H1 (cell line): ENCODE data around the gene SLC16A8. TPM values are rescaled to one million over a fixed set of nuclear protein-coding genes. Genes with fewer than 3 reads are reported as not detected.

Source experiments
- CTCF ChIA-PET: fragments of 300-600 bp; sonication (Branson Sonifier 250); formaldehyde crosslinking; loops from one replicate; lab custom pipeline; 2021; ENCODE audit not compliant: partially characterized antibody; lab: Charles Lee
- POLR2A ChIA-PET: fragments of 300-600 bp; sonication (Branson Sonifier 250); formaldehyde crosslinking; loops from one replicate; lab custom pipeline; 2021; ENCODE audit warnings: inconsistent platforms; ENCODE audit not compliant: partially characterized antibody; lab: Charles Lee
- DNase-seq, 2 experiments: peaks; one replicate each; pipeline versions ENCODE4 v3.0.0 to v3.0.0-alpha.2; 2010 to 2022; ENCODE audit warnings: low spot score in 2 of 2, low read depth in 1 of 2, mixed read lengths in 1 of 2
- FAIRE-seq: peaks from 2 replicates; lab custom pipeline; 2011; peaks lifted over from hg19 to GRCh38; lab: Jason Lieb, UNC
- H2AFZ ChIP-seq: 2 replicates; pipeline ENCODE4 v1.8.1; 2012; ENCODE audit warnings: low read length, inconsistent platforms
- H2AK5ac ChIP-seq: 2 replicates; pipeline ENCODE4 v1.6.1; 2013; ENCODE audit warnings: low read depth, low read length
- H2BK120ac ChIP-seq: replicated peaks from 2 replicates; pipeline ENCODE3; 2013; ENCODE audit warnings: low read depth, low read length, inconsistent platforms
- H2BK12ac ChIP-seq: 2 replicates; pipeline ENCODE4 v1.6.1; 2013; ENCODE audit warnings: low read depth, low read length
- H2BK15ac ChIP-seq: 2 replicates; pipeline ENCODE4 v1.6.1; 2013; ENCODE audit warnings: low read length
- H2BK20ac ChIP-seq: 2 replicates; pipeline ENCODE4 v1.6.1; 2013; ENCODE audit warnings: low read length
- H2BK5ac ChIP-seq: 2 replicates; pipeline ENCODE4 v1.6.1; 2013; ENCODE audit warnings: low read depth, low read length
- H3K14ac ChIP-seq: 2 replicates; pipeline ENCODE4 v1.6.1; 2013; ENCODE audit warnings: inconsistent platforms; ENCODE audit not compliant: insufficient read length
- H3K18ac ChIP-seq: 2 replicates; pipeline ENCODE4 v1.6.1; 2013; ENCODE audit warnings: low read length; ENCODE audit errors: extremely low read depth
- H3K23ac ChIP-seq: 2 replicates; pipeline ENCODE4 v1.6.1; 2013; ENCODE audit warnings: inconsistent platforms; ENCODE audit not compliant: insufficient read length
- H3K23me2 ChIP-seq: 2 replicates; pipeline ENCODE4 v1.6.1; 2013; ENCODE audit warnings: low read depth, low read length
- H3K27ac ChIP-seq: 2 replicates; pipeline ENCODE4 v1.6.1; 2011; ENCODE audit warnings: low read depth, low read length, inconsistent platforms
- H3K27me3 ChIP-seq, 4 experiments: replicated peaks in 1 of 4; 1 replicate in 1 of 4; 2 replicates in 3 of 4; pipeline versions ENCODE4 v1.6.1 to v1.8.1; 2011 to 2013; ENCODE audit warnings: low read length in 3 of 4, mild to moderate bottlenecking in 3 of 4, inconsistent platforms in 2 of 4, mixed read lengths in 2 of 4, moderate library complexity in 1 of 4; ENCODE audit not compliant: control insufficient read depth in 3 of 4, insufficient read depth in 3 of 4; ENCODE audit errors: extremely low read depth in 1 of 4
- H3K36me3 ChIP-seq, 4 experiments: 2 replicates each; pipeline versions ENCODE4 v1.6.1 to v1.8.1; 2011 to 2013; ENCODE audit warnings: mild to moderate bottlenecking in 4 of 4, low read length in 3 of 4, moderate library complexity in 2 of 4, control low read depth in 1 of 4, inconsistent platforms in 1 of 4; ENCODE audit not compliant: insufficient read depth in 4 of 4, control insufficient read depth in 2 of 4
- H3K4ac ChIP-seq: replicated peaks from 2 replicates; pipeline ENCODE3; 2013; ENCODE audit warnings: low read length, low read depth, mixed read lengths, inconsistent platforms; ENCODE audit not compliant: insufficient read length
- H3K4me1 ChIP-seq, 4 experiments: replicated peaks in 1 of 4; 1 replicate in 1 of 4; 2 replicates in 3 of 4; pipeline versions ENCODE4 v1.6.1 to v1.8.1; 2011 to 2013; ENCODE audit warnings: low read length in 3 of 4, inconsistent platforms in 2 of 4, mixed read lengths in 1 of 4; ENCODE audit not compliant: insufficient read depth in 4 of 4, control insufficient read depth in 3 of 4
- H3K4me2 ChIP-seq, 2 experiments: 2 replicates each; pipeline versions ENCODE4 v1.6.1 to v1.8.1; 2011 to 2013; ENCODE audit warnings: low read depth in 2 of 2, low read length in 2 of 2, control low read depth in 1 of 2, inconsistent platforms in 1 of 2, mild to moderate bottlenecking in 1 of 2; ENCODE audit not compliant: insufficient read depth in 1 of 2
- H3K4me3 ChIP-seq, 4 experiments: fragments of 200-600, 300-600 bp in 1 of 4; sonication (generic), shearing (Covaris generic), sonication (Bioruptor Twin) in 1 of 4; 2 replicates each; pipeline versions ENCODE4 v1.5.1 to v1.8.1; 2011 to 2016; ENCODE audit warnings: low read length in 4 of 4, low read depth in 3 of 4, control low read depth in 2 of 4, inconsistent platforms in 2 of 4, mild to moderate bottlenecking in 2 of 4, mixed read lengths in 1 of 4, moderate library complexity in 1 of 4; ENCODE audit not compliant: insufficient read depth in 2 of 4; ENCODE audit errors: extremely low read depth in 1 of 4
- H3K56ac ChIP-seq: replicated peaks from 2 replicates; pipeline ENCODE3; 2013; ENCODE audit warnings: low read depth, mild to moderate bottlenecking, mixed read lengths, low read length, inconsistent platforms; ENCODE audit not compliant: insufficient read length
- H3K79me1 ChIP-seq: 2 replicates; pipeline ENCODE4 v1.6.1; 2013; ENCODE audit warnings: low read depth, low read length, control low read depth
- H3K79me2 ChIP-seq, 2 experiments: 2 replicates each; pipeline versions ENCODE4 v1.6.1 to v1.8.1; 2012 to 2013; ENCODE audit warnings: low read length in 2 of 2, mild to moderate bottlenecking in 2 of 2, inconsistent platforms in 1 of 2; ENCODE audit not compliant: insufficient read depth in 2 of 2, control insufficient read depth in 1 of 2
- H3K9ac ChIP-seq, 4 experiments: replicated peaks in 1 of 4; 1 replicate in 1 of 4; 2 replicates in 3 of 4; pipeline versions ENCODE4 v1.6.1 to v1.8.1; 2011 to 2013; ENCODE audit warnings: low read depth in 3 of 4, low read length in 3 of 4, control low read depth in 2 of 4, mild to moderate bottlenecking in 2 of 4, moderate library complexity in 2 of 4, inconsistent platforms in 1 of 4; ENCODE audit errors: extremely low read depth in 1 of 4
- H3K9me3 ChIP-seq, 2 experiments: 2 replicates each; pipeline versions ENCODE4 v1.6.1 to v1.8.1; 2012 to 2013; ENCODE audit warnings: mild to moderate bottlenecking in 2 of 2, moderate library complexity in 2 of 2, control low read depth in 1 of 2, inconsistent platforms in 1 of 2, low read depth in 1 of 2, low read length in 1 of 2, mixed read lengths in 1 of 2; ENCODE audit not compliant: insufficient read depth in 2 of 2
- H4K20me1 ChIP-seq, 2 experiments: replicated peaks in 1 of 2; 2 replicates each; pipeline versions ENCODE3 to v1.8.1; 2011 to 2013; ENCODE audit warnings: inconsistent platforms in 2 of 2, low read length in 2 of 2, mild to moderate bottlenecking in 1 of 2; ENCODE audit not compliant: insufficient read depth in 2 of 2, control insufficient read depth in 1 of 2
- H4K5ac ChIP-seq: 2 replicates; pipeline ENCODE4 v1.6.1; 2013; ENCODE audit warnings: low read length, low read depth, mixed read lengths, inconsistent platforms; ENCODE audit not compliant: insufficient read length
- H4K8ac ChIP-seq: 2 replicates; pipeline ENCODE4 v1.8.0; 2013; ENCODE audit warnings: mild to moderate bottlenecking, moderate library complexity, low read length, inconsistent platforms; ENCODE audit not compliant: insufficient read depth; ENCODE audit errors: extremely low read depth
- H4K91ac ChIP-seq: replicated peaks from 2 replicates; pipeline ENCODE3; 2013; ENCODE audit warnings: low read length, mixed read lengths, inconsistent platforms; ENCODE audit not compliant: insufficient read length
- BRCA1 ChIP-seq: IDR thresholded peaks from 2 replicates; pipeline ENCODE4 v1.6.1; 2012; ENCODE audit warnings: low read depth, low read length, improper control_type of control experiment
- CBX8 ChIP-seq: fragments of 300-800, 300-1000 bp; sonication (generic); IDR thresholded peaks from 2 replicates; pipeline ENCODE4 v1.7.1; 2016; ENCODE audit warnings: low read depth, low read length, borderline replicate concordance
- CEBPB ChIP-seq: IDR thresholded peaks from 2 replicates; pipeline ENCODE4 v1.6.1; 2012; ENCODE audit warnings: low read depth, low read length
- CHD2 ChIP-seq: IDR thresholded peaks from 2 replicates; pipeline ENCODE4 v1.6.1; 2012; ENCODE audit warnings: low read length, improper control_type of control experiment
- CTCF ChIP-seq, 3 experiments: IDR thresholded peaks; 1 replicate in 2 of 3; 2 replicates in 1 of 3; pipeline versions ENCODE4 v1.5.1 to v1.6.1; 2011; ENCODE audit warnings: low read length in 3 of 3, mild to moderate bottlenecking in 3 of 3, inconsistent platforms in 2 of 3, low read depth in 1 of 3, moderate library complexity in 1 of 3; ENCODE audit not compliant: insufficient read depth in 1 of 3; ENCODE audit errors: control extremely low read depth in 1 of 3
- E2F6 ChIP-seq: IDR thresholded peaks from 2 replicates; pipeline ENCODE4 v1.6.1; 2012; ENCODE audit warnings: inconsistent platforms
- GABPA ChIP-seq: IDR thresholded peaks from 2 replicates; pipeline ENCODE4 v1.6.1; 2011; ENCODE audit warnings: mild to moderate bottlenecking, low read length, moderate library complexity, borderline replicate concordance; ENCODE audit not compliant: insufficient read depth
- HDAC2 ChIP-seq, 2 experiments: fragments of 300-600 bp in 1 of 2; sonication (generic) in 1 of 2; IDR thresholded peaks; 2 replicates each; pipeline ENCODE4 v1.6.1; 2011 to 2012; ENCODE audit warnings: low read depth in 2 of 2, low read length in 2 of 2, mild to moderate bottlenecking in 2 of 2, moderate library complexity in 2 of 2, borderline replicate concordance in 1 of 2, inconsistent platforms in 1 of 2
- MAFK ChIP-seq: IDR thresholded peaks from 2 replicates; pipeline ENCODE4 v1.6.1; 2012; ENCODE audit warnings: low read depth, mild to moderate bottlenecking, improper control_type of control experiment, low read length
- TCF12 ChIP-seq: IDR thresholded peaks from 2 replicates; pipeline ENCODE4 v1.6.1; 2011; ENCODE audit warnings: low read depth, mild to moderate bottlenecking, low read length
- WGBS, 2 experiments: shearing (Covaris generic) in 1 of 2; methylation state at CpG; one replicate each; pipeline versions ENCODE4 v1.1.6 to v1.1.7; 2013 to 2015; ENCODE audit warnings: low lambda C conversion rate in 2 of 2, mixed read lengths in 2 of 2, inconsistent platforms in 1 of 2, low coverage in 1 of 2, missing lambda C conversion rate in 1 of 2; ENCODE audit not compliant: insufficient replicate concordance in 2 of 2, insufficient coverage in 1 of 2, insufficient read length in 1 of 2; ENCODE audit errors: extremely low coverage in 1 of 2, missing lambda C conversion rate in 1 of 2; 5-methylcytosine and 5-hydroxymethylcytosine counted together
- polyA plus RNA-seq, 7 experiments: library from polyadenylated mRNA; depleted of rRNA in 3 of 7; stranded (reverse) in 5 of 7; unstranded in 2 of 7; fragments of >200 nt in 5 of 7; fragments of 200-250 nt in 2 of 7; gene quantifications; 1 replicate in 5 of 7; 2 replicates in 1 of 7; 4 replicates in 1 of 7; pipeline versions ENCODE4 v1.2.1 to v1.2.3, GENCODE V29; 2011 to 2013; ENCODE audit warnings: missing spikeins in 2 of 7, mixed read lengths in 2 of 7
- total RNA-seq: library from RNA; stranded (reverse); fragmentation: NEBNext Ultra II Directional; extraction: Animal tissue kit (Norgen Biotek cat#: 25700); gene quantifications from 2 replicates; pipeline ENCODE4 v1.2.1, GENCODE V29; 2021

Gene SLC16A8
- total and polyA plus RNA-seq, 2 of the 8 experiments (the other 6 are each of a cell fraction or from before 2014, with no cell fraction given): 0.70 TPM; not detected in 1

GRCh38 chr22:38077595-38077994 is 6.4 kb downstream of the SLC16A8 start:
- TF ChIP-seq CEBPB (no peak), CBX8 (no peak), HDAC2 (IDR thresholded peaks at IDR 0.05; ENCODE audit: borderline replicate concordance in 1 of 2, low read depth in 2 of 2, low read length in 2 of 2) (no peak), E2F6 (no peak), MAFK (no peak), CHD2 (no peak), GABPA (no peak), CTCF (IDR thresholded peaks at IDR 0.05; ENCODE audit: control extremely low read depth in 1 of 3, insufficient read depth in 1 of 3, low read depth in 1 of 3, low read length in 3 of 3) (no peak), BRCA1 (no peak), TCF12 (no peak)
- DNase-seq: no peak
- no peak overlapping the region for H2BK120ac ChIP-seq
- H4K8ac ChIP-seq: no peak overlapping the region
- FAIRE-seq: no peak
- no peak overlapping the region for H4K5ac ChIP-seq
- H3K79me1 ChIP-seq: no peaks in the 10 kb centered on the region
- H3K4ac ChIP-seq: no peak overlapping the region
- peaks cover 7 to 30% (median 29%) of the 10 kb centered on the region in 4 experiments for H3K27me3 ChIP-seq
- H2AFZ ChIP-seq: no peak overlapping the region
- peaks cover 3% of the 10 kb centered on the region for H3K23me2 ChIP-seq
- H3K14ac ChIP-seq: no peak overlapping the region
- no peaks in the 10 kb centered on the region for H3K9me3 ChIP-seq
- H4K91ac ChIP-seq: no peak overlapping the region
- no peak overlapping the region for H2BK20ac ChIP-seq
- peaks cover 2 to 10% (median 3%) of the 10 kb centered on the region in 4 experiments; a peak in 5 of 8 replicates for H3K36me3 ChIP-seq
- no peak overlapping the region for H3K27ac ChIP-seq
- no peak overlapping the region for H2BK12ac ChIP-seq
- H4K20me1 ChIP-seq: peaks cover 0 to 5% of the 10 kb centered on the region in 2 experiments
- ChIA-PET POLR2A (interaction anchor here (0.6 to 1.5 kb wide), 3 partner anchors 12 to 324 kb away, joined by 3 read pairs; no protein-coding TSS in a partner anchor), CTCF (interaction anchor here (1.3 to 2.2 kb wide), 2 partner anchors 12 to 20 kb away, joined by 4 to 7 read pairs; no protein-coding TSS in a partner anchor)
- no peak overlapping the region for H3K4me3 ChIP-seq
- H3K9ac ChIP-seq: no peak overlapping the region
- H3K4me2 ChIP-seq: no peak overlapping the region
- no peak overlapping the region for H2BK15ac ChIP-seq
- WGBS, 2 experiments: 93% methylated on average over 14 of the region's 14 CpGs; no CpG with 5 or more reads in 1 of the 2 experiments
- H3K56ac ChIP-seq: no peak overlapping the region
- no peak overlapping the region for H3K18ac ChIP-seq
- no peak overlapping the region for H2AK5ac ChIP-seq
- H2BK5ac ChIP-seq: no peak overlapping the region
- no peaks in the 10 kb centered on the region for H3K79me2 ChIP-seq
- peaks cover 0 to 13% (median 11%) of the 10 kb centered on the region in 4 experiments; a peak in 5 of 7 replicates for H3K4me1 ChIP-seq
- no peak overlapping the region for H3K23ac ChIP-seq
